HG03108 (cell line): ENCODE results near the gene SCYGR1.
"Not testable (repeated sequence)": the region's sequence is repeated elsewhere in the genome, so short reads cannot be mapped to it uniquely, and the experiment has no call there.

Experiments
- ATAC-seq: cut with Tn5 transposase; IDR thresholded peaks from one replicate; pipeline ENCODE4 v1.9.1; 2021; ENCODE audit warnings: moderate library complexity; ENCODE audit not compliant: unreplicated experiment

The SCYGR1 gene, protein sequence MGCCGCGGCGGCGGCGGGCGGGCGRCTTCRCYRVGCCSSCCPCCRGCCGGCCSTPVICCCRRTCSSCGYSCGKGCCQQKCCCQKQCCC

DNA sequence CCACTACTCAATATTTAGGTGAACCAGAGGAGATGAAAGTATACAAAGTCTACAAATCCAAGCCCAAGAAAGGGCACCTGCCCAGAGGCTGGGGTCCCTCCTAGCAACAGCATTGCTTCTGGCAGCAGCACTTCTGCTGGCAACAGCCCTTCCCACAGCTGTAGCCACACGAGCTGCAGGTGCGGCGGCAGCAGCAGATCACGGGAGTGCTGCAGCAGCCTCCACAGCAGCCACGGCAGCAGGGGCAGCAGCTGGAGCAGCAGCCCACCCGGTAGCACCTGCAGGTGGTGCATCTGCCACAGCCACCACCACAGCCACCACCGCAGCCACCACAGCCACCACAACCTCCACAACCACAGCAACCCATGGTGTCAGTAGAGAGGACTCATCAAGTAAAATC, at the start of gene SCYGR1:
Gene SCYGR1 (minus strand): TSS at position 367 of the 400 bp plus-strand sequence. CDS start 0 bp downstream, at position 367.
- ATAC-seq, result not testable (repeated sequence)

DNA sequence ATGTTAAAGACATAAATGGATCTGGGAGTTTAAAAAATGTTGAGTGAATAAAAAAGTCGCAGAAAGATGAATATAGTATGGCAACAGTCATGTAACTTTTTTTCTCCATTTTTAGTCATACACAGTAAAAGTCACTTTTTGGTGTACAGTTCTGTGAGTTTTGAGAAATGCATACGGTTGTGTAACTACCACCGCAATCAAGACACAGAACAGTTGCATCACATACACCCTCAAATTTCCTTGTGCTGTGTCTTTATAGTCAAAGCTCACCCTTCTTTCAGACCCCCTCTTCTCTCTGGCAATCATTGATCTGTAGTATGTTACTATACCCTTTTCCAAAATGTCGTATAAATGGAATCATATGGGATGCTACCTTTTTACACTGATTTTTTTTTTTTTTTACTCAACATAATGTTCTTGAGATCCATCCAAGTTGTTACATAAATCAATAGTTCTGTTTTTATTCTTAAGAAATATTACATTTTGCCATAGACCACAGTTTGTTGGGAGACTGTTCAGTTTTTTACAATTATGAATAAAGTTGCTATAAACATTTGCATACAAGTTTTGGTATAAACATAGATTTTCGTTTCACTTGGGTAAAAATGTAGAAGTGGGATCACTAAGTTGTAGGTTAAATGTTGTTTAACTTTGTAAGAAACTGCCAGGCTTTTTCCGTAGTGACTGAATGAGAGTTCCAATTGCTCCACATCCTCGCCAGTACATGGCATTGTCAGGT, 48.9 kb upstream of the SCYGR1 start:
- ATAC-seq, result no peak

DNA sequence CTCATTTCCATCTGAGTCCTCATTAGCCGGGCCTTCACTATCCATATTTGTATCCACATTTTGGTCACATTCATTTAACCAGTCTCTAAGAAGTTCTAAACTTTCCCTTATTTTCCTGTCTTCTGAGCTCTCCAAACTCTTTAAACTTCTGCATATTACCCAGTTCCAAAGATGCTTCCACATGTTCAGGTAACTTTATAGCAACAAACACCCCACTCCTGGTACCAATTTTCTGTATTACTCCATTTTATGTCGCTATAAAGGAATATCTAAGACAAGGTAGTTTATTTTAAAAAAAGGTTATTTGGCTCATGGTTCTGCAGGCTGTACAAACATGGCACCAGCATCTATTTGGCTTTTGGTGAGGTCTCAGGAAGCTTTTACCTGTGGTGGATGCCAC, 45.4 kb upstream of the SCYGR1 start:
- ATAC-seq, result no peak

DNA sequence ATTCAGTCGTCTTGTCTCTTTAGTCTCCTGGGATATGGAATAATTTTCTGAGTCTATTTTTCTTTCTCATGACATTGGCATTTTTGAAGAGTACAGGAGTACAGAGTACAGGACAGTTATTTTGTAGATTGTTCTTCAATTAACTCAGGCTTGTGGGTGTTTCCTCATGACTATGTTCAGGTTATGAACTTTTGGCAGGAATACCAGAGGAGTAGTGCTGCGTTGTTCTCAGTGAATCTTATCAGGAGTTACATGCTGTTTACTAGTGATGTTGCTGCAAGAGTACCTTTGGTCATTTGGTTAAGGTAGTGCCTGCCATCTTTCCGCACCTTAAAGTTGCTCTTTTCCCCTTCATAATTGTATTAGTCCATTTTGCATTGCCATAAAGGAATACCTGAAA, 42.9 kb upstream of the SCYGR1 start:
- ATAC-seq, result no peak

DNA sequence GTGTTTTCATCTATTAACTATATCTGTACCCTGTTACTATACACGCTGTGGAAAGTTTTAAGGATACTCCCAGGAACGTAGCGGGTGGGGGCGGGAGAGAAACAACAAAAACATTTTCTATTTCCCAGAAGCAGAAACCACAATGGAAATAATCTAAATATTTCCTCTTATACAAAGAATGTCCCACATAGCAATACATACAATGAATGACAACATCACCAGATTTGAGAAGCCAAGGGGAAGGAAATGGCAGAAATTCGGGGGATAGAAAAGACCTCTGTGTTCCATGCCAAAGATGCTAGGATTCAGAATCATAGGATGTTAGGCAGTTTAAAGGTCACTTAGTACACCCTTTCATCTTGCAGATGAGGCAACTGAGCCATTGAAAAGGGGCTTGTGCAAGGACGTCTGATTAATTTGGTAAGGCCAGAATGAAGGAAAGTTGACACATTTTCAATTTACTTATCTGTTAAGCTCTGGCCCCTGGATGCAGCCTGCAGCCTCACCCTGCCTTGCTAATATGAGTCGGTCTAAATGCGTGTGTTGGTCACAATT, 41.1 kb upstream of the SCYGR1 start:
- ATAC-seq, result no peak

DNA sequence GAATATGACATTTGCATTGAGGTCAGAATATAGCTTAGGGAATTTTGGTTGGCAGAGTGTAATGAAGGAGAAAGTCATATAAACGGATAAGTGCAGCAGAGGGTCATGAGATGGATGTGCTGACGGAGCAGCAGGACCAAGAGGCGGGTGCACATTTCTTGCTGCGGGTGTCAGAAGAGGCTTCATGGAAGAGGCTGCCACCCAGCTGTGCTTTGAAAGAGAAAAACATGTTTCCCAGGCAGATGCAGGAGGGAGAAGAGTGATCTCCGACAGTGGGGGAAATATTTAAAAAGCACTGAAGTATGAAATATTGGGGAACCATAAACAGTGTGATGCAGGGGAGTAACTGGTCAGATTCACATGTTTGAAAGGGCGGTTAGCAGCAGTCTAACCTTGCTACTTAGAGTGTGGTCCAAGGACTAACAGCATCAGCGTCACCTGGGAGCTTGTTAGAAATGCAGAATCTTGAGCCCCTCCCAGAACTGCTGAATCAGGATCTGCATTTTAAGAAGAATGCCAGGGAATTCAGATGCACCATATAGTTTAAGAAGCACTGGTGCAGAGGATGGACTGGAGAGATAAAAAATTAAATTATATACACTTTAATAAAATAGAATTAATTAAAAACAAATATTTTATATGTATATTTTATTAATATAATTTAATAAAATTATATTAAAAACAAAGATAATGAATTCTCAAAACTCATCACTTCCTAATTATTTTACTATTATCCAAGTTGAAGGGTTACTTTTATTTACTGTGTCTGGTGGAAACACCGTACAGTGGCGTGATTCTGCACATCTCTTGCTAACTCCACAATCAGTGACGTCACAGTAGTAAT, 36.1 kb upstream of the SCYGR1 start:
- no peak for ATAC-seq

DNA sequence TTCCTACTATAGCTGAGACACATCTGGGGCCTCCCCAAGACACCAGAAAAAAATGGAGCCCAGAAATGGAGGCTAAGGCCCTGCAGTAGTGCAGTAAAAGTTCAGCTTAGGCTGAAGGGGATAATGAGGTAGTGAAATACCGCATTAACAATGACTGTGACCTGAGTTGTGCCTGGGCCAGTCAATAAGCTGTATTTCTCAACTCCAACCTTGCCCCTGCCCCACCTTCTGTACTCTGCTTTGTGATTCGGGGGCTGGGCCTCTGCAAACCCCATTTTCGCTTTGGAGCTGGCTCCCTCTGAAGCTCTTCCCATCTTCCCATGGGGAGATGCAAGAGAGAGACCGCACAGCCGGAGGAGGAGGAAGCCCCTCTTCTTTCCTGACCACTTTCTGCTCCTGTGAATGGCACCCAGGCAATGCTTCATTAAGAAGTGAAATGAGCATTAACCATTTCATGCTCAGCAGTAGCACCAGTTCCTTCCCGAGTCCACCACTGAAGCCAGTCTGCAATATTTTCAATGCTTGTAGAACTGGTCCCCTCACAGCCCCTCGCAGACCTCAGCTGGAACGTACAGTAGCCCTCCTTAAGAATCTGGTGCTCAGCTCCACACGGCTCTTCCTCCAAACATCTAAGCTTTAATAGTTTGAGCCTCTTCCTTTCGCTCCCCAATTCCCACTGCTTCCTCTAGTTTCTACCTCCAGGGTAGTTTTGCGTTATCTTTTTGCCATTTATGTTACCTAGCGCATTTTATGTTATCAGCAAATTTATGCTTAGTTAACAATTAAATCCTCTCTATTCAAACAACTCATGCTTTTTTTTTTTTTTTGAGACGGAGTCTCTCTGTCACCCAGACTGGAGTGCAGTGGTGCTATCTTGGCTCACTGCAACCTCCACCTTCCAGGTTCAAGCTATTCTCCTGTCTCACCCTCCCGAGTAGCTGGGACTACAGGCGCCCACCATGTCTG, 32.6 kb upstream of the SCYGR1 start:
- ATAC-seq, result no peak

DNA sequence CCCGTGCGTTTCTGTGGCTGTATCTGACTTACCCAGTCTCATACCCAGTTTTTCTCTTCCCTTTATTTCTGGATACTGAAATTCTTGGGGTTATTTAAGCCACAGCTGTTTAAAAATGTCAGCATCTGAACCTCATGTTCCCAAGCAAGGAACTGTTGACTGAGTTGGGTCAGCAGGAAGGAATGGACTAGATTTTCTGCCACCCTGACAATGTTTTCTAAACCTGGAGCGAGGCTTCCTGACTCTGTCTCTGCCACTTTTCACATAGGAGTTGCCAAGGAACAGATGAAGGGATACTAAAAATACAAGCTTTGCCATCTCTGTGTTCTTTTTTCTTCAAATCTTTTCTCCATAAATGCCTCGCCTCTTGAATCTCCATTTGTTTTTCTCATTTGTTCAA, 29.0 kb upstream of the SCYGR1 start:
- no peak for ATAC-seq

DNA sequence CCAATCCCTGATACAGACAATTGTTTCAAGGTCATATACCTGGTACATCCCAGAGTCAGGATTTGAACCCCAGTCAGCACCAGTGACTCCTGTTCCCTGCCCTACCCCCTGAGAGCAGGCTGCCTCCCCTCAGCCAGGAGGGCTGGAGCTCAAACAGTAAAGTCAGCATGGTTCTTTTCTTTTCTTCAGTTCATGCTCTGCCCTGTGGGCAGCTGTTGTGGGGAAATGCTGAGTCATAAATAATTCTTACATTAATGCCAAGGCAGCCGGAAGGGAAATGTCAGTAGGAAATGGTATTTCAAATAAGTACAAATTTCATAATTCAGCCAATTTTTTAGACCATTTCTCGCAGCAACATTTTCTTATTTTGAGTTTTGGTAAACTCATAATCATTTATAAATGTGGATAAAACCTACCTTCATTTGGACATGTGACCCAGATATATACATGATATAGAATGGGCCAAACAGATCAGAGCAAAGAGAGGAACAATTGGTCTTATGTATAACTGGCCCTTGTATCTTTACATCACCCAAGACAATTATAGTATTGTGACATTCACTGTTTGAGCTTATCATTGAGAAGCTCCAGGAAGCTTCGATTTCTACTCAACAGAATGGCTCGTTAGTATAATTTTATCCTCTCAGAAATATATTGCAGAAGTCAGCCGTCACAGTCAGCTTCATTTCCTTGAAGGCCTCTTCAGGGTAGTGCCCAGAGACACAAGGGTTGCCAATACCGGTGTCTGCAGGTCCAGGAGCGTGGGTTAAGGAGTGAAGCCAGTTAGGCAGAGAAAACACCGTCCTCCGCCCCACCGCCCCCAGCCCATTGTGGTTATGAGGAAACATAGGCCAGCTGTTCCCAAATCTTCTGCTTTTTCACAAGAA, 28.0 kb upstream of the SCYGR1 start:
- ATAC-seq, result no peak

DNA sequence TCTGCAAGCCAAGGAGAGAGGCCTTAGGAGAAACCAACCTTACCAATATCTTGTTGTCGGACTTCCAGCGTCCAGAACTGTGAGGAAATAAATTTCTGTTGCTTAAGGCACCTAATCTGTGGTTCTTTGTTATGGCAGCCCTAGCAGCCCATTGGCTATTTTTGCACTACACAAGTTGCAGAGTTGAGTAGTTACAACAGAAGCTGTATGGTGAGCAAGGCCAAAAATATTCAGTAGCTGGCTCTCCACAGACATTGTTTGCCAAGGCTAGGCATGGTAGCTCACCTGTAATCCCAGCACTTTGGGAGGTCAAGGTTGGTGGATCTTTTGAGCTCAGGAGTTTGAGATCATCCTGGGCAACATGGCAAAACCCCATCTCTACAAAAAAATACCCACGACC, 27.1 kb upstream of the SCYGR1 start:
- ATAC-seq, result no peak

DNA sequence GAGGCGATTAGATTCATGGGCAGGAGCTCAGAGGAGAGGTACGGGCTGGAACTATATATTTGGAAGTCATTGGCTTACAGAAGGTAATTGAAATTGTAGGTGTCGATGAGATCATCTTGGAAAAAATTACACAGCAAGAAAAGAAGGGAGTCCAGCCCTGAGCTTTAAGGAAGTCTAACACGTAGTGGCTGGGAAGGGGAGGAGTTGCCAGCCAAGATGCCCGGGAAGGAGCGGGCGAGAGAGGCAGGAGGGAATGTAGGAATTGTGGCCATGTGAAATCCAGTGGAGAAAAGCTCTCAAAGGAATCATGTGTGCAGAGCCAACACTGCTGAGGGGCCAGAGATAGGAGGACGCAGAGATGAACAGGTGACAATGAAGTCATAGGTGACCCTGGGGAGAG, 25.6 kb upstream of the SCYGR1 start:
- no peak for ATAC-seq

DNA sequence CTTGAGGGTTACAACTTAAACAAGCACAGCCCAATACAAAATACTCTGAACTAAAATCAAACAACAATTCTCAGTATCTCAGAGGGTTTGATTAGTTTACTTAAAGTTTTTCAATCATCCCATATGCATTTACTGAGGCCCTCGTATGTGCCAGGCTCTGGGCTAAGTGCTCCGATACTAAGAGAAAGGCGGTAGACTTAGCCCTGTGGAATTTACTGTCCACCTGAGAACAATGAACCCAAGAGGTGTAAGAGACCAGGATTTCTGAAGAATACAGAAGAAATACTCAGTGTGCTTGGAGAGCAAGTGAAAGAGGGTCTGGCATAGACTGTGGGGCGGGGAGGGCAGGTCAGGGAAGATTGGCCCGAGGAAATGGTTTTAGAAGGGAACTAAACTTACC, 25.1 kb upstream of the SCYGR1 start:
- ATAC-seq, result no peak

DNA sequence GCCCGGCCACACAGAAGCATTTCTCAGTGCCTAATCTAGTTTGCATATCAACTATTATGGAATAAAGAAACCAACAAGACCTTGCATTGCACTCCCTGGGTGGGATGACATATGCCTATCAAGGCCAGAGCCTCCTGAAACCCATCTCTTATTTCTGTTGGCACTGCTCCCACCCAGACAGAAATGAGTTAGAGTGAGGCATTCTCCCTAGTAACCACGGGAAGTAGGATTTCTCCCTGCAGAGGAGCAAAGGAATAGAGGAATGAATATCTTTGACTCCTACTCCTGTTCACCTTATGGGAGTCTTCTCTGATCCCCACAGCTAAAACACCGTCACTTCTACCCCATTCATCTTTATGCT, 24.2 kb upstream of the SCYGR1 start:
- no peak for ATAC-seq

DNA sequence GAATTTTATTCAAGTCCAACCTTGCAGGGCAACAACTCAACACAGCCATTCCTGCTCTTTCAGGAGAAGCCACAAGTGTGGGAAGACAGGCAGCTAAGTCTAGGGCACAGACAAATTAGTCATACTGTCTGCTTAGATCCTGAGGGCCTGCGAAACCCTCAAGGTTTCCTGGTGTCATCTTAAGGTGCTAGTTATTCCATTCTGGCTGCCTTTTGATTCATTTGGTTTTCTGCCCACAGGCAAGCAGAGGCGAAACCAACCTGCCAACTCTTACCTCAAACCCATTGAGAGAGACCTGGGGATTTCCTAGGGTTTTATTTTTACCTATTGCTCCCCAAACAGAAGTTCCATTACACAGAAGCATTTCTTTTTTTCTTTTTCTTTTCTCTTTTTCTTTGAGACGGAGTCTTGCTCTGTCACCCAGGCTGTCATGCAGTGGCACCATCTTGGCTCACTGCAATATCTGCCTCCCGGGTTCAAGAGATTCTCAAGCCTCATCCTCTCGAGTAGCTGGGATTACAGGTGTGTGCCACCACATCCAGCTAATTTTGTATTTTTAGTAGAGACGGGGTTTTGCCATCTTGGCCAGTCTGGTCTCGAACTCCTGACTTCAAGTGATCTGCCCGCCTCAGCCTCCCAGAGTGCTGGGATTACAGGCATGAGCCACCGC, 23.7 kb upstream of the SCYGR1 start:
- ATAC-seq, result peak; percentile 81

DNA sequence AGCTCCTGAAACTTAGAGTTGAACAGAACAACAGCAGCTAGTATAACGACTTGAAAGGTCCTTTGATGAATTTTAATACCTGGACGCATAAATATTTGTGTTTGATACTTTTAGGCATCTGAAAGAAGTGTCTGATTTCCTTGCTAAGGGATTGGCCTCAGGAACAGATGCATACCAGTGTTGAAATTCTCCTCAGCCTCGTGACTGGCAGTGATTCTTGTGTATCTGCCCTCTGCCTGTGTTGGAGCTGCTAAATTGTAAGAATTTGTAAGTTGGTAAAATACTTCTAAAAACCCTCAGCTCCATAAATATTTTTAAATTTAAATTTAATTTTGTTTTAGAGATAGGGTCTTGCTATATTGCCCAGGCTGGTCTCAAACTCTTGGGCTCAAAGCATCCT, 22.4 kb upstream of the SCYGR1 start:
- ATAC-seq, result no peak

DNA sequence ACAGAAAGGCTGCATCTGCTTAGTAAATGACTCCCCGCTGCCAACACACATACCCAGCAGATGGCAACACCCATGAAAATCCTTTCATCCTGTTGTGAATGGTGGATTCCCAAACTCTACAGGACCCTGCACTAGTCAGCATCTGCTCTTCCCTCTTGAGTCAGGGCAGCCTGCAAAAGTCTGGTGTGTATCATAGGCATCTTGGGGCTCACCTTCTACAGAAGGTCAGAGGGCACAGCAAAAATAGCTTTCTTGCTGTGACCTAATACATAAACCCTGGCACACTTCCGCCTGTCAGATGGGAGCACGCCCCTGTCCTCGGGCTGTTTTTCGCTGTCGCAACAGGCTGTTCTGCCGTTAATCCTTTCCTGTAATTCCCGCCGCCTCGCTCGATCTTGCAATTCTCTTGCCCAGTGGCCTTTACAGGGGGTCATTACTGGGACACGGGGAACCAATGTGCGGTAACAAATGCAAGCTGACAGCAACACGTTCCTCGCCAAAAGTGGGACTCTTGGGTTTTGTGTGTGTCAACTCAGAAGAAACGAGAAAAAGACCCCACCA, 19.9 kb upstream of the SCYGR1 start:
- ATAC-seq, result no peak

DNA sequence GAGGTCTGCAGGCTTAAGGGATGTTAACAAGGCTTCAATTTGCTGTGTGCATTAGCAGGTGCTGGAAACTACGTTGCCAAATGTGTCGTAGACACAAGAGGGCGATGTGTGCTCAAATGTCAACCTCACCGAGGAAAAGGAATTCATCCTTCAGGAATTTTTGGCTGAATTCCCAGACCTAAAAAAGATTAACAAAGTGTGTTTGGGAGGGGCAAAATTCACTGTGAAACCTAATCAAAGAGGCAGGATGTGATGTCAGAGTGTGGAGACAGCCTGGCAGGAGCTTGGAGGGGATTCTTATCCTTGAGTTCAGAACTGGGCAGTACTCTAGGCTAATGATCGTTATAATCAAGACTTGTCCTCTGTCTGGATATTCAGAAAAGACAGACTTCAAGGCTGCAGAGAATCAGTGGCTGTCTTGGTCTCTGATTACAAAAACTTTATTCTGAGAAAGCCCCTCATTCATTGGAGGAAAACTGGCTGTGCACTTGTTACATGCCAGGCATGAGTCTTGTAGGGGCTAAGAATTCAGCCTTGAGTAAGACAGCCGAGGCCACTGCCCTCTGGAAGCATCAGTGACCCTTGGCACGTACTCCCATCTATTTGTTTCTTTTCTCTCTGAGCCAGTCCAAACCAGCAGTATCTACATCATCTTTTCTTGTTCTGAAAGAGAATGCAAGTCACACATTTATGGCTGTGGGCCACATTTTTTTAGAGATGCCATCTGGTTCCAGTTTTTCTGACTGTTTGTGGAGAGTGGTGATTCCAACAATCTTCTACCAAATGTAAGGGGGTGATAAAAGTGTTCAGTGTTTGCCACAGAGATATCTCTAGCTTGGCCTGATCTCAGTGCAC, 18.7 kb upstream of the SCYGR1 start:
- ATAC-seq, result peak; percentile 39
